Uterus (tissue), 4 donors: Measurements from ENCODE around the gene ZNF669. TPM values are rescaled to one million over a fixed set of nuclear protein-coding genes. Genes with fewer than 3 reads are reported as not detected.

ENCODE experiments used
- DNase-seq, 2 donors: peaks; one replicate each; pipeline ENCODE4 v3.0.0-alpha.2; 2019 to 2020
- H3K27ac ChIP-seq, 2 donors: fragments of 200-600 bp; sonication (generic); 1 replicate in 1 of 2; 2 replicates in 1 of 2; pipeline ENCODE4 v1.5.1; 2016 to 2018
- H3K27me3 ChIP-seq, 2 donors: fragments of 200-600 bp; sonication (generic); one replicate each; pipeline ENCODE4 v1.5.1; 2018 to 2019; ENCODE audit warnings: control low read depth in 1 of 2
- H3K36me3 ChIP-seq, 2 donors: fragments of 200-600 bp; sonication (generic); one replicate each; pipeline ENCODE4 v1.5.1; 2019; ENCODE audit warnings: control low read depth in 1 of 2
- H3K4me1 ChIP-seq, 2 donors: fragments of 200-600 bp; sonication (generic); one replicate each; pipeline ENCODE4 v1.5.1; 2018 to 2019; ENCODE audit warnings: control low read depth in 1 of 2
- H3K4me3 ChIP-seq, 2 donors: fragments of 200-600 bp; sonication (generic); 1 replicate in 1 of 2; 2 replicates in 1 of 2; pipeline ENCODE4 v1.5.1; 2018 to 2019; ENCODE audit warnings: mild to moderate bottlenecking in 1 of 2
- H3K9me3 ChIP-seq, 2 donors: fragments of 200-600 bp; sonication (generic); one replicate each; pipeline ENCODE4 v1.5.1; 2019; ENCODE audit warnings: control low read depth in 1 of 2
- POLR2A ChIP-seq, 2 donors: fragments of 450-650 bp; IDR thresholded peaks; one replicate each; pipeline ENCODE4 v1.6.1; 2016; ENCODE audit warnings: antibody characterized with exemption in 2 of 2, mild to moderate bottlenecking in 1 of 2, moderate library complexity in 1 of 2
- intact Hi-C: fragments of 100-400 bp; cut with DNase I; formaldehyde crosslinking; loops from one replicate; pipeline ENCODE4 v1.15.1; 2023; ENCODE audit warnings: low total_unique reads
- total RNA-seq, 4 donors: library from RNA; depleted of rRNA in 3 of 4; stranded (reverse); fragments of >200 nt in 3 of 4; gene quantifications; one replicate each; pipeline versions ENCODE4 v1.1.0 to v1.2.4, GENCODE V29; 2014 to 2023
- TF ChIP-seq, protein P1 (sequence below), 4 experiments: fragments of 200-600 bp in 2 of 4; fragments of 450-650 bp in 2 of 4; sonication (generic) in 2 of 4; IDR thresholded peaks; one replicate each; pipeline ENCODE4 v1.5.1; 2016 to 2019; ENCODE audit warnings: antibody characterized with exemption in 4 of 4, mild to moderate bottlenecking in 2 of 4, moderate library complexity in 1 of 4
- donor health status: DM: yes; HTN: yes; CAD: no.

The ZNF669 gene
- total RNA-seq, 4 donors from 2014 or later: 2.3 to 25.0 (median 14.8) TPM

DNA sequence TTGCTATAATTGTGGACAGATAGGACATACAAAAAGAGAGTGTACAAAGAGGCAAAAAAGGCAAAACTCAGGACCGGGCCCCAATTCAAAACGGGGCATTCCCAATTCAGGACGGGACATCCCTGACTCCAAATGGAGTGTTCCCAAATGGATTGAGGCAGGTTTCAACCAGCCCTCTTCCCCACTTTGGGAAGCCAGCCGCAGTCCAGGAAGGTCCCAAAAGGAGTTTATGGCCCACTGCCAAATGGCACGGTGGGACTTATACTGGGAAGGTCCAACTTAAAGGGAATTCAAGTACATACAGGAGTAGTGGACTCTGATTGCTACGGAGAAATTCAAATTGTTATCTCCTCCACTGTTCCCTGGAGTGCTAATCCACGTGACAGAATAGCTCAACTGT lies 3.5 kb upstream of the ZNF669 start:
- intact Hi-C loops: no loop called here
- Histone ChIP-seq H3K9me3 (no peaks in the 10 kb centered on the region), H3K4me1 (no peaks in the 10 kb centered on the region), H3K27ac (no peak overlapping the region), H3K36me3 (no peaks in the 10 kb centered on the region), H3K4me3 (no peak overlapping the region), H3K27me3 (no peaks in the 10 kb centered on the region)
- TF ChIP-seq, protein P1, sequence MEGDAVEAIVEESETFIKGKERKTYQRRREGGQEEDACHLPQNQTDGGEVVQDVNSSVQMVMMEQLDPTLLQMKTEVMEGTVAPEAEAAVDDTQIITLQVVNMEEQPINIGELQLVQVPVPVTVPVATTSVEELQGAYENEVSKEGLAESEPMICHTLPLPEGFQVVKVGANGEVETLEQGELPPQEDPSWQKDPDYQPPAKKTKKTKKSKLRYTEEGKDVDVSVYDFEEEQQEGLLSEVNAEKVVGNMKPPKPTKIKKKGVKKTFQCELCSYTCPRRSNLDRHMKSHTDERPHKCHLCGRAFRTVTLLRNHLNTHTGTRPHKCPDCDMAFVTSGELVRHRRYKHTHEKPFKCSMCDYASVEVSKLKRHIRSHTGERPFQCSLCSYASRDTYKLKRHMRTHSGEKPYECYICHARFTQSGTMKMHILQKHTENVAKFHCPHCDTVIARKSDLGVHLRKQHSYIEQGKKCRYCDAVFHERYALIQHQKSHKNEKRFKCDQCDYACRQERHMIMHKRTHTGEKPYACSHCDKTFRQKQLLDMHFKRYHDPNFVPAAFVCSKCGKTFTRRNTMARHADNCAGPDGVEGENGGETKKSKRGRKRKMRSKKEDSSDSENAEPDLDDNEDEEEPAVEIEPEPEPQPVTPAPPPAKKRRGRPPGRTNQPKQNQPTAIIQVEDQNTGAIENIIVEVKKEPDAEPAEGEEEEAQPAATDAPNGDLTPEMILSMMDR (IDR thresholded peaks at IDR 0.05): no peak
- no peak for TF ChIP-seq POLR2A (IDR thresholded peaks at IDR 0.05)
- DNase-seq: no peak

DNA sequence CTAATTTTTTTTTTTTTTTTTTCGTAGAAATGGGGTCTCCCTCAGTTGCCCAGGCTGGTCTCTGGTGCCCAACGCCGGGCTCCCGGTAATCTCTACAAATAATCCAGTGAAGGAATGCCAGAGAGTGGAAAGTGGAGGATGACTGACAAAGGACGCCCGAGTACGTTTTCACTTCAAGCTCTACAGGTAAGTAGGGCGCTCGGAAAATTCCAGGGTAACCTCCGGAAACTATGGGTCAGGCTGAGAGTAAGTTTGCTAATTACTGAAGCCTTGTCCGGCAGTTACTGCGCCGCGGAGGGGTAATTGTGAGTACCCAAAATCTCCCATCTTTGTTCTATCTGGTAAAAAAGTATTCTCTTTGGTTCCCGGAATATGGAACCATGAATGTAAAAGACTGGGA lies 1.8 kb upstream of the ZNF669 start:
- intact Hi-C loops: no loop called here
- Histone ChIP-seq H3K27ac (no peak overlapping the region), H3K9me3 (no peaks in the 10 kb centered on the region), H3K27me3 (no peaks in the 10 kb centered on the region), H3K36me3 (no peaks in the 10 kb centered on the region), H3K4me3 (no peak overlapping the region), H3K4me1 (no peaks in the 10 kb centered on the region)
- no peak for DNase-seq
- TF ChIP-seq, protein P1 (IDR thresholded peaks at IDR 0.05): no peak
- no peak for TF ChIP-seq POLR2A (IDR thresholded peaks at IDR 0.05)

DNA sequence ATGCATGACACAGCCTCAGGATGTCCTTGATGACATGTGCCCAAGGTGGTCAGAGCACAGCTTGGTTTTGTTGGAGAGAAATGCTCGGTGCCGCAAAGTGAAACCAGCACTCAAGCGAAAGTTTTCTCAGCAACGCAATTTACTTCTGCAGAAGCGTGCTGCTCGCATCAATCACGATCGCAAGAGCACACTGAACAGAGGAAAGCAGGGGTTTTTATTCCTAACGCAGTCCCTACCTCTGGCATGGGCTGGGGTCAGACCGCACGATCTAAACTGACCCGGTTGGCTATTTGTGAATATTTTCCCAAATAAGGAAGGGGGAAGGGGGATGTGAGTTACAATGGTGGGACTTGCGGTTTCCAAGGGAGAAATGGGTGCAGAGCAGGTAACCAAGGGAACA lies 809 bp upstream of the ZNF669 start:
- H3K4me3 ChIP-seq: peak overlapping the region; percentile 64 to 78
- no peaks in the 10 kb centered on the region for H3K4me1 ChIP-seq
- intact Hi-C loops: no loop called here
- H3K36me3 ChIP-seq: no peaks in the 10 kb centered on the region
- TF ChIP-seq, protein P1 (IDR thresholded peaks at IDR 0.05): no peak
- TF ChIP-seq POLR2A (IDR thresholded peaks at IDR 0.05): no peak
- no peaks in the 10 kb centered on the region for H3K27me3 ChIP-seq
- no peak for DNase-seq
- H3K27ac ChIP-seq: peak overlapping the region in 1 of 2 donors; percentile 73
- no peaks in the 10 kb centered on the region for H3K9me3 ChIP-seq

DNA sequence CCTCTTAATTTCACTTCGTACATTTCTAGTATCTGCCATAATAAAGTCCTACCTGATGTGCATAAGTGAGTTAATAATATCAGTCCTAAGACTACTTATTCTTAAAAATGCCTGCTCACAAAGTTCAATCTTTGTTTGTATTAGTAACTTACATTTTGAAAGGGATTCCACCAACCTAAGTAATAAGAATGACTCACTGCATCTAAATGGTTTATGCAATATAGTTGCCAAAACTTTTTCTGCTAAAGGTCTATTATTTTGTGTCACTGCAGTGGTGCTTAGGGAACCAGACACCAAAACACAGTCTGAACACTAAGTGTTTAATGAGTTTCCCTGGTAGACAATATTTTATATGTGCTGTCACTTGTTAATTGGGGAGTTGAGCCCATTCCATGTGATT lies 1.8 kb downstream of the ZNF669 start:
- Histone ChIP-seq H3K36me3 (no peaks in the 10 kb centered on the region), H3K27ac (no peak overlapping the region), H3K4me3 (no peak overlapping the region), H3K4me1 (no peaks in the 10 kb centered on the region), H3K27me3 (no peaks in the 10 kb centered on the region), H3K9me3 (no peaks in the 10 kb centered on the region)
- DNase-seq: no peak
- intact Hi-C loops: no loop called here
- TF ChIP-seq, protein P1 (IDR thresholded peaks at IDR 0.05): no peak
- TF ChIP-seq POLR2A (IDR thresholded peaks at IDR 0.05): no peak

DNA sequence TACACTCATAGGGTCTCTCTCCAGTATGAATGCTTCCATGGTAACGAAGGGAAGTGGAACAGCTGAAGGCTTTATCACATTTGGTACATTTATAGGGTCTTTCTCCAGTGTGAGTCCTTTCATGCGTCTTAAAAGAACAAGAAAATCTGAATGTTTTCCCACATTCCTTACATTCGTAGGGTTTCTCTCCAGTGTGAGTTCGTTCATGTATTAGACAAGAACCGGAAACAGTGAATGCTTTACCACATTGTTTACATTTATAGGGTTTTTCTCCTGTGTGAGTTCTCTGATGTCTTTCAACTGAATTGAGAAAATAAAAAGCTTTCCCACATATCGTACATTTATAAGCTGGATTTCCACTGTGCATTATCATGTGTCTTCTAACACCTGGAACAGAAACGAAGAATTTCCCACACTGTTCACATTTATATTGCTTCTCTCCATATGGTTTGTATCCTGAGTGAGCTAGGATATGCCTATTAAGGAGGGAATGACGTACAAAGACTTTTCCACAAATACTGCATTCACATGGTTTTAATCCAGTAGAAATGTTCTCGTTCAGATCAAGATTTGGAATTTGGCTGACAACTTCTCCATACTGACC lies 3.4 kb downstream of the ZNF669 start:
- Histone ChIP-seq H3K4me1 (no peaks in the 10 kb centered on the region), H3K36me3 (no peaks in the 10 kb centered on the region), H3K27ac (no peak overlapping the region), H3K27me3 (no peaks in the 10 kb centered on the region), H3K9me3 (no peaks in the 10 kb centered on the region), H3K4me3 (no peak overlapping the region)
- TF ChIP-seq POLR2A (IDR thresholded peaks at IDR 0.05): no peak
- TF ChIP-seq, protein P1 (IDR thresholded peaks at IDR 0.05): no peak
- intact Hi-C loops: no loop called here
- DNase-seq: no peak
